Diencephalon (tissue), 1 donor: ENCODE results near the gene USP10. TPM values are rescaled to one million over a fixed set of nuclear protein-coding genes. Genes with fewer than 3 reads are reported as not detected.

Experiments used
- total RNA-seq: library from RNA; depleted of rRNA; stranded (reverse); fragments of >200 nt; gene quantifications from one replicate; pipeline ENCODE4 v1.2.3, GENCODE V29; 2014

USP10 gene, protein sequence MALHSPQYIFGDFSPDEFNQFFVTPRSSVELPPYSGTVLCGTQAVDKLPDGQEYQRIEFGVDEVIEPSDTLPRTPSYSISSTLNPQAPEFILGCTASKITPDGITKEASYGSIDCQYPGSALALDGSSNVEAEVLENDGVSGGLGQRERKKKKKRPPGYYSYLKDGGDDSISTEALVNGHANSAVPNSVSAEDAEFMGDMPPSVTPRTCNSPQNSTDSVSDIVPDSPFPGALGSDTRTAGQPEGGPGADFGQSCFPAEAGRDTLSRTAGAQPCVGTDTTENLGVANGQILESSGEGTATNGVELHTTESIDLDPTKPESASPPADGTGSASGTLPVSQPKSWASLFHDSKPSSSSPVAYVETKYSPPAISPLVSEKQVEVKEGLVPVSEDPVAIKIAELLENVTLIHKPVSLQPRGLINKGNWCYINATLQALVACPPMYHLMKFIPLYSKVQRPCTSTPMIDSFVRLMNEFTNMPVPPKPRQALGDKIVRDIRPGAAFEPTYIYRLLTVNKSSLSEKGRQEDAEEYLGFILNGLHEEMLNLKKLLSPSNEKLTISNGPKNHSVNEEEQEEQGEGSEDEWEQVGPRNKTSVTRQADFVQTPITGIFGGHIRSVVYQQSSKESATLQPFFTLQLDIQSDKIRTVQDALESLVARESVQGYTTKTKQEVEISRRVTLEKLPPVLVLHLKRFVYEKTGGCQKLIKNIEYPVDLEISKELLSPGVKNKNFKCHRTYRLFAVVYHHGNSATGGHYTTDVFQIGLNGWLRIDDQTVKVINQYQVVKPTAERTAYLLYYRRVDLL
- 57.2 TPM for total RNA-seq

DNA sequence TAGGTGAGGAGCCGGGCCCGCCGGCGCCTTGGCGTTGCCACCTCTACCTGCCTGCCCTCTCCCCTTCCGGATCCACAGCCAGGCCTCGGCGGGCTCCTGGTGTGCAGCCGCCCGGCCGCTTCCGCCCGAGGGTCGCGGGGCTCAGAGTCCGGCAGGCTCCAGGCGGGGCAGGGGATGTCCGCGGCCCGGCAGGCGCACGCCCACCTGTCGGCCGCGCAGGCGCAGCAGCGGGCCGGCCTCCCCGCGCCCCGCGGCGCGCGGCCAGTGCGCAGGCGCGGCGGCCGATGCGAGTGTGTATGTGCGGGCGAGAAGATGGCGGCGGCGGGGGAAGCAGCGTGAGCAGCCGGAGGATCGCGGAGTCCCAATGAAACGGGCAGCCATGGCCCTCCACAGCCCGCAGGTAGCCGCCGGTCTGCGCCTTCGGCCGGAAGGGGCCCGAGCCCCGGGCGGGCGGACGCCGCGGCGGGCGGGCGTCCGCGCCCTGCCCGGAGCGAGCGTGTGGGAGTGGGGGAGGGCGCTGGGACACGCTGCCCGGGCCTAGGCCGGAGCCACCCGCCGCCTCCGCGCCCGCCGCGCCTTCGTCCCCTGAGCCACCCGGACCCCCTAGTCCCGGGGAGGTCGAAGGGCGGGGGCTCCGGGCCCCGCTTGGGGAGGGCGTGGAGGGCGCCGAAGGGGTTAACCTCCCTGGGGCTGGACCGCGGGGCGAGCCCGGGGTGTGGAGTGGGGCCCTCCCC is at the start of gene USP10:
USP10 (plus strand) TSS at position 289 of the 734 bp plus-strand sequence; CDS start at position 380, 91 bp downstream.

DNA sequence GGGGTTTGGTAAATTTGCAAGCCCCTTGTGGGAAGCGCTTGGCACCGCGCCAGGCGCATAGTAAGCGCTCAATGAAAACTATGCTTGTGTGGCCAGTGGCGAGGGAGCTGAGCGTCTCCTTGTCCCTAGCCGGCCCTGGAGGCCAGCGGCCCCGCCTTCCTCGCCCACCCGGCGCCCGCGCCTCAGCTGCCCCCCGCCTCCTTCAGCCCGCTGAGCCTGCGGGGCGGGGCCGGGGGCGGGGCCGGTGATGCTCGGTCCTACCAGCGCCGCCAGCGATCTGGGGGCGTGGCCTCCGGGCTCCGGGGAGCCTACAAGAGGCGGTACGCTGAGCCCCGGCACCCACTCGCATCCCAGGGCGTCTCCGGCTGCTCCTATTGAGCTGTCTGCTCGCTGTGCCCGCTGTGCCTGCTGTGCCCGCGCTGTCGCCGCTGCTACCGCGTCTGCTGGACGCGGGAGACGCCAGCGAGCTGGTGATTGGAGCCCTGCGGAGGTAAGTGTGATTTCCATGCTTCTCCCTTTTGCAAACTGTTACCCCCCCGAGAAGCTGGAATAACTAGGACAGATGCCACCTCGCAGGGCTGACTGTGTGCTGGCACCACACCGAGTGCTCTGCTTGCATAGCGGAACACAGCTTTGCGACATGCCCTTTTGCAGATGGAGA is 120.0 kb downstream of the USP10 start, which contains the start of gene CRISPLD2:
CRISPLD2 (plus strand) TSS at position 342 of the 661 bp plus-strand sequence. CDS start 18,511 bp downstream, outside the sequence.

Other genes starting within 250 kb of the USP10 start
- gene MEAK7, start 195.3 kb upstream of the USP10 start, total RNA-seq, result 16.1 TPM
- 82.6 TPM for gene COTL1, start 81.9 kb upstream of the USP10 start, total RNA-seq
- gene KLHL36, start 51.5 kb upstream of the USP10 start, total RNA-seq, result 60.4 TPM
- 4.6 TPM for gene CRISPLD2, start 120.0 kb downstream of the USP10 start, total RNA-seq